AG09309 (cell line): ENCODE data around the gene HSDL2.

ENCODE experiments used
- DNase-seq: peaks from one replicate; pipeline ENCODE4 v3.0.0-alpha.2; 2010; ENCODE audit warnings: low read depth
- H3K4me3 ChIP-seq: 2 replicates; pipeline ENCODE4 v1.5.1; 2011; ENCODE audit warnings: mild to moderate bottlenecking, low read depth, low read length, moderate library complexity; ENCODE audit not compliant: control insufficient read depth
- CTCF ChIP-seq: IDR thresholded peaks from 2 replicates; pipeline ENCODE4 v1.5.1; 2011; ENCODE audit warnings: mild to moderate bottlenecking, low read depth, low read length, inconsistent platforms; ENCODE audit not compliant: insufficient read depth, control insufficient read depth; ENCODE audit errors: missing control alignments

HSDL2 gene

GRCh38 chr9:112485574-112485973, 105.7 kb downstream of the HSDL2 start:
- TF ChIP-seq CTCF = no peak
- no peak overlapping the region for H3K4me3 ChIP-seq
- DNase-seq = no peak

GRCh38 chr9:112486221-112487007, 106.5 kb downstream of the HSDL2 start, which contains the start of gene KIAA1958:
Gene KIAA1958 (plus strand): TSS chr9:112486827. CDS start chr9:112574081, 87,254 bp downstream.
- no peak for DNase-seq
- H3K4me3 ChIP-seq = peak within 1 kb of the TSS; percentile 52
- no peak for TF ChIP-seq CTCF

GRCh38 chr9:112487008-112487798, 107.3 kb downstream of the HSDL2 start:
- DNase-seq = no peak
- H3K4me3 ChIP-seq = peak overlapping the region; percentile 52
- no peak for TF ChIP-seq CTCF

- TF ChIP-seq CTCF = no peak
- peak overlapping the region; percentile 52 for H3K4me3 ChIP-seq
- no peak for DNase-seq
These were observed 108.0 kb downstream of the HSDL2 start for GRCh38 chr9:112487799-112488340.

GRCh38 chr9:112489039-112489546, 109.2 kb downstream of the HSDL2 start:
- no peak for TF ChIP-seq CTCF
- no peak for DNase-seq
- no peak overlapping the region for H3K4me3 ChIP-seq

- no peak overlapping the region for H3K4me3 ChIP-seq
- TF ChIP-seq CTCF = no peak
- DNase-seq = no peak
These were observed 110.2 kb downstream of the HSDL2 start for GRCh38 chr9:112489876-112490666.
